HG02973 (cell line): Measurements from ENCODE around the gene PATZ1.
"Not testable (repeated sequence)": the region's sequence is repeated elsewhere in the genome, so short reads cannot be mapped to it uniquely, and the experiment has no call there.

Experiments
- ATAC-seq: cut with Tn5 transposase; IDR thresholded peaks from one replicate; pipeline ENCODE4 v1.9.1; 2021; ENCODE audit warnings: moderate library complexity; ENCODE audit not compliant: unreplicated experiment

PATZ1 gene

GRCh38 chr22:31346255-31346732, at the start of gene PATZ1:
PATZ1 (minus strand) TSS chr22:31346346; CDS start chr22:31345602, 744 bp downstream.
- peak; percentile 29 for ATAC-seq

GRCh38 chr22:31394326-31394725, 48.2 kb upstream of the PATZ1 start:
- no peak for ATAC-seq

- no peak for ATAC-seq
These were observed 47.7 kb upstream of the PATZ1 start for GRCh38 chr22:31393893-31394292.

- not testable (repeated sequence) for ATAC-seq
These were observed 32.5 kb upstream of the PATZ1 start for GRCh38 chr22:31378651-31379050.

GRCh38 chr22:31378123-31378522, 32.0 kb upstream of the PATZ1 start:
- no peak for ATAC-seq

- ATAC-seq, result no peak
These were observed 31.5 kb upstream of the PATZ1 start for GRCh38 chr22:31377612-31378011.

- no peak for ATAC-seq
These were observed 21.3 kb upstream of the PATZ1 start for GRCh38 chr22:31367426-31367825.

- no peak for ATAC-seq
These were observed 17.8 kb upstream of the PATZ1 start for GRCh38 chr22:31363885-31364465.

- no peak for ATAC-seq
These were observed 15.6 kb upstream of the PATZ1 start for GRCh38 chr22:31361743-31362142.

- no peak for ATAC-seq
These were observed 13.9 kb upstream of the PATZ1 start for GRCh38 chr22:31360029-31360428.

- ATAC-seq, result no peak
These were observed 8.4 kb upstream of the PATZ1 start for GRCh38 chr22:31354515-31354914.

GRCh38 chr22:31350410-31350863, 4.3 kb upstream of the PATZ1 start:
- ATAC-seq, result no peak

- no peak for ATAC-seq
These were observed 3.8 kb upstream of the PATZ1 start for GRCh38 chr22:31349960-31350359.

GRCh38 chr22:31348766-31349165, 2.6 kb upstream of the PATZ1 start:
- ATAC-seq, result no peak

GRCh38 chr22:31348009-31348337, 1.8 kb upstream of the PATZ1 start:
- ATAC-seq, result not testable (repeated sequence)

- no peak for ATAC-seq
These were observed 1.3 kb upstream of the PATZ1 start for GRCh38 chr22:31347251-31348008.

GRCh38 chr22:31346733-31347250, 646 bp upstream of the PATZ1 start:
- ATAC-seq, result no peak

- peak; percentile 48 for ATAC-seq
These were observed 553 bp downstream of the PATZ1 start for GRCh38 chr22:31345331-31346254.

GRCh38 chr22:31344578-31345330, 1.4 kb downstream of the PATZ1 start:
- ATAC-seq, result no peak

- ATAC-seq, result no peak
These were observed 1.9 kb downstream of the PATZ1 start for GRCh38 chr22:31344256-31344577.
